Loucy (cell line): ENCODE data around the gene PDE9A.

Experiments
- CTCF ChIP-seq: fragments of 200-600 bp; sonication (generic); conservative IDR thresholded peaks from 2 replicates; pipeline ENCODE4 v1.5.1; 2014; ENCODE audit warnings: mild to moderate bottlenecking, antibody characterized with exemption, low read length
- EZH2phosphoT487 ChIP-seq: fragments of 200-600 bp; IDR thresholded peaks from 2 replicates; pipeline ENCODE4 v1.6.1; 2018; ENCODE audit warnings: antibody characterized with exemption, mild to moderate bottlenecking, moderate library complexity, borderline replicate concordance

- TF ChIP-seq CTCF (no peak), EZH2phosphoT487 (no peak)
These were observed 87.6 kb downstream of the PDE9A start for GRCh38 chr21:42741066-42741465.
